M059J (cell line): Measurements from ENCODE around the gene SPATC1L. TPM values are rescaled to one million over a fixed set of nuclear protein-coding genes. Genes with fewer than 3 reads are reported as not detected.
"Not testable (repeated sequence)": the region's sequence is repeated elsewhere in the genome, so short reads cannot be mapped to it uniquely, and the experiment has no call there.

Source experiments
- DNase-seq: peaks from one replicate; pipeline ENCODE4 v3.0.0-alpha.2; 2012; ENCODE audit warnings: low read depth
- total RNA-seq: library from RNA; depleted of rRNA; stranded (reverse); fragments of >200 nt; shearing (Covaris generic); gene quantifications from 2 replicates; pipeline ENCODE4 v1.2.3, GENCODE V29; 2014

SPATC1L gene
- total RNA-seq, 1 experiment from 2014 or later, result 21.6 TPM

DNA sequence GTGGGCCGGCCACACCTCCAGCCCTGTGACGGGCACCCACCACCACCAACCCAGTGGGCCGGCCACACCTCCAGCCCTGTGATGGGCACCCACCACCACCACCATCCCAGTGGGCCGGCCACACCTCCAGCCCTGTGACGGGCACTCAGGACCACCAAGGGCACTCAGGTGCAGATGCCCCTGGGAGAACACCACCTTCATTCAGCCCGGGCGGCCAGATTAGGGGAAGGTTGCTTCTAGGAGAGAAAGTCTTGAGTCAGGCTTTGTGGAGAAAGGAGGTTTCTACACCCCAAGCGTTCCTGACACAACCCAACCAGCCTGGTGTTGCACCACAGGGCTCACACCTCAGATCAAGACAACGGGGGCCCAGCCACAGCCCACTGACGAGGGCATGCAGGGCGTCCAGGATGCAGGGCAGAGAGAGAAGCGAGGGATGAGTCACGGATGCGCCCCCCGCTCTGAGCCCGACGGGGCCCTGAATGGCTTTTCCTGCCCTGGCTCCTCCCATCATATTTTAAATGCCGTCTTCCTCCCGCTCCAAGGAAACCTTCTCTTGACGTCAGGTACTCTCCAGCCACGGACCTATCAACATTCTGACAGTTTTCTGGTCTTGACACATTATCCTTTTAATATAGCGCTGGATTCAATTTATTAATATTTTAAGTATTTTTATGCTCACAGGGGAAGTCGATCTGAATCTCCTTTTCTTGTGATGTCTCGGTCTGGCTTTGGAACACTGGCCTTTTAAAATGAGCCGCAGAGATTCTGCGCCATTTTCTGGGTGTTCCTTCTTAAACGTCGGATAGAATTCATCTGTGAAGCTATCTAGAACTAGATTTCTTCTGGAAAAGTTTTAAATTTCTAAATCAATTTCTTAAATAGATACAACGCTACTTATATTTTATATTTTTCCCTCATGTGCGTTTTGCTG, 631 bp upstream of the SPATC1L start:
- peak; percentile 83 for DNase-seq

DNA sequence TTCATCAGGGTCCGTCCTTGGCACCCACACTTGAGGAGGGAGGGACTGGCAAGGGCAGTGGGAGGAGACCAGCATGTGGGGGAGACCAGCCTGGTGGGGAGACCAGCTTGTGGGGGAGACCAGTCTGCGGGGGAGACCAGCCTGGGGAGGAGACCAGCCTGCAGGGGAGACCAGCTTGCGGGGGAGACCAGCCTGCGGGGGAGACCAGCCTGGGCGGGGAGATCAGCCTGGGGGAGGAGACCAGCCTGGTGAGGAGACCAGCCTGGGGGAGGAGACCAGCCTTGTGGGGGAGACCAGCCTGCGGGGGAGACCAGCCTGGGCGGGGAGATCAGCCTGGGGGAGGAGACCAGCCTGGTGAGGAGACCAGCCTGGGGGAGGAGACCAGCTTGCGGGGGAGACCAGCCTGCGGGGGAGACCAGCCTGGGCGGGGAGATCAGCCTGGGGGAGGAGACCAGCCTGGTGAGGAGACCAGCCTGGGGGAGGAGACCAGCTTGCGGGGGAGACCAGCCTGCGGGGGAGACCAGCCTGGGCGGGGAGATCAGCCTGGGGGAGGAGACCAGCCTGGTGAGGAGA, 836 bp downstream of the SPATC1L start:
- not testable (repeated sequence) for DNase-seq

DNA sequence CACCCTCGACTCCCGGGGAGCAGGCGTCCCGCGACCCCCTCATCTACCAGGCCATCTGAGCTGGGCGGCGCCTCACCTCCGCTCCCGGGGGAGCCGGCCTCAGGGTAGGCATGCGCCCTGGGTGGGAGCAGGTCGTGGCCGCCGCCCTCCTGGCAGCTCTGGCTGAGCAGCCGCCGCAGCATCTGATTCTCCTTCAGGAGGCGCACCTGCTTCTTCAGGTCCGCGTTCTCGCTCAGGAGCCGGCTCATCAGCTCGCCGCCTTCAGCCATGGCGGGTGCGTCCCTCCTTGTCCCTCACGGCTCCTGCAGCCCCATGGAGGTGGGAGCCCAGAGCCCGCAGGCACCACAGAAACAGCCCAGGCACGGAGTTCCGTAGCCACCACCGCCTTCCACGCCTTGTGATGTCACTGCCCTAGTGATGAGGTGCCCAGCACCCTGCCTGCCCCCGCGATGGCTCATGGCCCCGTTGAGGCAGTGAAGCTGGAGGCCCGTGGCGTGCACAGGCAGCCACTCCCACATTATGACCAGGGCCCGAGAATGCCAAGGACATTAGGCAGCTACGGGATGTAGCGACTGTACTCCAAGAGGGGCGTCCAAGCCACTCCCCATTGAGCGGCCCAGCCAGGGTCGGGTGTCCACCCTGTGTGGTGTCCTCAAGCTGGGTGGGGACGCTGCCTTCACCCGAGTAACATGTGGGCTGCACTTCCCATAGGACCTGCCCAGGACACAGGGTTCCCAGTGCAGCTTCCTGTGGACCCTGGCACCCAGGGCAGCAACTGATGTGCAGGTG, 1.5 kb downstream of the SPATC1L start:
- no peak for DNase-seq

DNA sequence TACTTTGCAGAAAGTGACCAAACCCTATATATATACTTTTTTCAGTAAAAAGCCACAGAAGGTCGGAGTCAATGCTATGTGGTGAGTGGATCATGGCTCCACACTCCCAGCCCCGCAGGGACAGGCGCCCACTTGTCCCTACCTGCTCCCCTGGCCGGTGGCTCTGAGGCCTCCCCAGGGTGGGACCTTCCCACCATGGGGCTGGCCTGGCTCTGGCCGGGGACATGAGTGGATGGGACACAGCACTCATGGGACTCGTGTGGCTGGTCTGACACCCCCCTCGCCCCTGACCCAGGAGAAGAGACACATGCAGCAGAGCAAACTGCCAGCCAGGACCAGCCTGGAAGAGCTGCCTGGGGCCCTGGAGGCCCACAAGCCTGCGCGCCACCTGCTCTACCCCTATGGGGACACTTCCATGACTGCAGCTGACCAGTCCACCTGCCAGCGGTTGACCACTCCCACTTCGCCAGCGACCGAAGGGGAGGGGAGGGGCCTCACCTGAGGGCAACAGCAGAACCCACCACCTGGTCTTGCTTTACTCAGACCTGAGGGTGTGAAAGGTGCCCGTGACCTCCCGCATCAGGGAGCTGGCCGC, 2.2 kb downstream of the SPATC1L start:
- no peak for DNase-seq

DNA sequence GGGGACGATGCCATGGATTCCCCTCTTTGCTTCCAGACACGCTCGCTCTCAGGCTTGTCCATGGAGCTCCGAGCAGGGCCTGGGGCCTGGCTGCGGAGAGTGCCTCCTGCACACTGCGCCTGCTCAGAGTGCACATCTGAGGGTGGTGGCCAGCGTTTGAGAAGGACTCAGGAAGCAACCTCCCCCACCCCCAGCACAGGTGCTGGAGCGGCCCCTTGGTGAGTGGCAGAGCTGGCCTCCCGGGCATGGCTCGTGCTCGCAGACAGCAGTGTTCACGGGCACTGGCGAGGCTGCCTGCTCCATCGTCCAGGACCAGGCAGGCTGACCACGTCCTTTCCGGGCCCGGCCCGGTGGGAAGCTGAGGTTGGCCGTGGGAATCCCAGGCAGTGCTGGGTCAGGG, 2.8 kb downstream of the SPATC1L start:
- no peak for DNase-seq

DNA sequence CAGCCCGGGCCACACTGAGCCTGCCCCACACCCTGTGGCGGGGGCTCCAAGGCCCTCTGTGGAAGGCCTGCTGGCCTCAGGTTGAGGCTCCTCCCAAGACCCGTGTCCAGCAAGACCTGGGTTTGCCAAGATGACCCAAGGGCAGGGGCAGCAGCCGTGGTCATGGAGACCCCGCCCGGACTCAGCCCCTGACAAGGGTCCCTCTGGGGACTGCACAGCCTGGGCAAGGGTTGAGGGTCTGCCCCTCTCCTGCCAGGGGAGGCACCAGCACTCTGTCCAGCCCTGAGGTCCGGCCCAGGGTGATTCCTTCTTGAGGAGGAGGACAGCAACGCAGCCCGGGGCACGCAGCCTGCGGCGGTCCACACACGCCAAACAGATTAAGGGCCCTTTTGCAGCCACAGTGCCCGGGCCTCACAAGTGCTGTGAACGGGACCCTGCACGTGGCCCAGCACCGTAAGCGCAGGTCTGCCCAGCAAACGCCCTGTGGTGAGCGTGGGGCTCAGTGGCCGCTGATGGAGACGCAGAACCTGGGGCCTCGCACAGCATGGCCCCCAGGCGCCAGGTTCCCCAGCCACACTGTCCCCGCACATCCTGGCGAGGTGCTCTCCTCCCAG, 3.4 kb downstream of the SPATC1L start:
- no peak for DNase-seq

DNA sequence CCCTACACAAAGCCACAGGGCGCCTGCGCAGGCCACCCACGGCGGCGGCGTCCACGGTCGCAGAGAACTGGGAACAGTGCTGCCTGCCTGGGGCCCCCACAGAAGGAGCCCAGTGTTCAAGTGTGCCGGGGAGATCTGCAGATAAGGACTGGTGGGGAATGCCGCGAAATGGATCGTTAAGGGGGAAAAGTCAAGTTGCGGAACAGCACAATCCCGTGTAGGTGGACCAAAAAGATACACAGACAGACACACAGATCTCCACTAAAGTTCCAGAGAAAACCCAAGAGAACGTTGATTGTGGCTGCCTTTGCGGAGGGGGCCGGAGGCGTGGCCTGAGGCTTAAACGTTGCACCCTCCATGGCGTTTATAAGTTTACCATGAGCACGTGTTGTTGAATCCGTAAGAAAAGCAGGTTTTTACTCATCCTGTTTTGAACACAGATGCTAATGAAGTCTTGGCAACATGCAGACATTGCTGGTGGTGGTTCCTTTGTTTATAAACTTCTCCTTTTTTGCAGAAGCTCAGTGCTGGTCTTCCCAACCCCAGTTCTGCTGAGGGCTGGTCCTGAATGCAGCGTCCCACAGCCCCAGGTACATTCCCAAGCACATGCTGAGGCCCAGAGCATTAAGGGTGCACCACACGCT, 4.1 kb downstream of the SPATC1L start:
- DNase-seq, result no peak

DNA sequence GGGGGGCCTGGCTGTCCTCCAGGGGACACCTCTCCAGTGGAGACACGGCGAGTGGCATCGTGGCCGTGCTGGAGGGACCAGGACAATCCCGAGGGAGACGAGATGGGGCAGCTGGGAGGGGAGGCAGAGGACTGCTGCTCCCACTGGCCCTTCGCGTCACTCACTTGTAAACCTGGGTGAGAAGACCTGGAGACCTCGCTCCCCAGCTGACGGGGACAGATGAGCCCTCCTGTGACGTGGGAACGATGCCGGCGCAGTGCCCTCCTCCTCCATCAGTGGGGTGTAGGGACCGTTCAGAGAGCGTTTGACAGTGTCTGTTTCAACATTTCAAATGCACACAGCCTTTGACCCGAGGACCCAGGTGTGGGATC, 4.6 kb downstream of the SPATC1L start:
- DNase-seq, result no peak

DNA sequence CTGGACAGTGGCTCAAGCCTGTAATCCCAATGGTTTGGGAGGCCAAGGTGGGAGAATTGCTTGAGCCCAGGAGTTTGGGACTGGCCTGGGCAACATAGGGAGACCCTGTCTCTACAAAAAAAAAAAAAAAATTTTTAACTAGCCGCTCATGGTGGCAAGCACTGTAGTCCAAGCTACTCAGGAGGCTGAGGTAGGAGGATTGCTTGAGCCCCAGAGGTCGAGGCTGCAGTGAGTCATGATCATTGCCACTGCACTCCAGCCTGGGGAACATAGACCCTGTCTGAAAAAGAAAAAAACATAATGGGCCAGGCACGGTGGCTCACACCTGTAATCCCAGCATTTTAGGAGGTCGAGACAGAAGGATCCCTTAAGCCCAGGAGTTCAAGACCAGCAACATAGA, 5.3 kb downstream of the SPATC1L start:
- no peak for DNase-seq

DNA sequence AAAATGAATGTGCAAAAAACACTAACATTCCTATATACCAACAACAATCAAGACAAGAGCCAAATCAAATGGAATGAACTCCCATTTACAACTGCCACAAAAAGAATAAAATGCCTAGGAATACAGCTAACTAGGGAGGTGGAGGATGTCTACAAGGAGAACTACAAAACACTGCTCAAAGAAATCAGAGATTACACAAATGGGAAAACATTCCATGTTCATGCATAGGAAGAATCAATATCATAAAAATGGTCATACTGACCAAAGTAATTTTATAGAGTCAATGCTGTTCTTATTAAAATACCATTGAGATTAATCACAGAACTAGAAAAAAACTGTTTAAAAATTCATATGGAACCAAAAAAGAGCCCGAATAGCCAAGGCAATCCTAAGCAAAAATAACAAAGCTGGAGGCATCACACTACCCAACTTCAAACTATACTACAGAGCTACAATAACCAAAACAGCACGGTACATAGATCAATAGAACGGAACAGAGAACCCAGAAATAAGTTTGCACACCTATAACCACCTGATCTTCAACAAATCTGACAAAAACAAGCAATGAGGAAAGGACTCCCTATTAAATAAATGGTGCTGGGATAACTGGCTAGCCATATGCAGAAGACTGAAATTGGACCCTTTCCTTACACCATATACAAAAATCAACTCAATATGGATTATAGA, 7.7 kb downstream of the SPATC1L start:
- DNase-seq, result not testable (repeated sequence)

DNA sequence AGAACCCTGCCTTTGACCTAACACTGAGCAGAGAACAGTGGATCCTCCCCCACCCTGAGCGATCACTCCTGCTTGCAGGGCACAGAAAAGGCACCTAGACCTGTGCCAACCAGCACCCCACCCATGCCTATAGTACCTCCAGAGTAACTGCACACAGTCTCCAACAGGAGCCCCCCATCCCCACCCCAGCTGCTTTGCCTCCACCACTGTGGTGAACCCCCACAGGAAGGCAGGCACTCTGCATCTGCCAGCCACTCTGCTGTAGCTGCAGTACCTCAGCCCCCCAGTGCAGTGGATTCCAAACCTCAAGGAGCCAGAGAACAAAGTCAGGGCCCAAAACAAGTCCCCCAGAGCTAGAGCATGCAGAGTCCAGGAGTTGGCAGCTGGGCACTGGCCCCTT, 10.7 kb downstream of the SPATC1L start:
- no peak for DNase-seq

DNA sequence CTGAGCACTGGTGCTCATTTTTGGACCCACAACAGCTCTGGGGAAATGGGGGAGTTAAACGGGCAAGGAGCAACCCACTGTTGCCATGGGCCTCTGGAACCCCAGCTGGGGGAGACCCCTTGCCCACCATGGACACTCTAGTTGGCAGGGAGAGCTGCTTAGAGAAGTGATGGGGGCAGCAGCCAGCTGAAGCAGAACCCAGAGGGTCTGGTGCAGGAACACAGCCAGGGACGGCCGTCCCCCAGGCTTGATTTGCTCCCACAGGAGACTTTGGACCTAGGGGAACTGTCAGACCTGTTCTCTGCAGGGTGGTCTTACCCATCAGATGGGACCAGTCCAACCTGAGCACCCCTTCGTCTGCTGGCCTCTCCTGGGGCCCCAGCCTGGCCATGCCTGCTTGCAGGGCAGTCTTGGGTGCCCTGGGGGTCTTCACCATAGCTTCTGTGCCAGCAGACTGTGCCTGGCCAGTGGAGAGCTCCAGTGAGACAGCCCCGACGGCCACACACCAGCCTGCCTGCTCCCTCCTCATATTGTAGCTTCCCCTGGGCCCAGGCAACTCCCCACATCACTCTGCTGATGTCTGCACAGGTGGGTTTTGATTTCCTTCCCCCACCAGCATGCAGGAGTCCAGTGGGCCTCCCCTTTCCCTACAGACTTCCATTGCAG, 11.3 kb downstream of the SPATC1L start:
- no peak for DNase-seq

DNA sequence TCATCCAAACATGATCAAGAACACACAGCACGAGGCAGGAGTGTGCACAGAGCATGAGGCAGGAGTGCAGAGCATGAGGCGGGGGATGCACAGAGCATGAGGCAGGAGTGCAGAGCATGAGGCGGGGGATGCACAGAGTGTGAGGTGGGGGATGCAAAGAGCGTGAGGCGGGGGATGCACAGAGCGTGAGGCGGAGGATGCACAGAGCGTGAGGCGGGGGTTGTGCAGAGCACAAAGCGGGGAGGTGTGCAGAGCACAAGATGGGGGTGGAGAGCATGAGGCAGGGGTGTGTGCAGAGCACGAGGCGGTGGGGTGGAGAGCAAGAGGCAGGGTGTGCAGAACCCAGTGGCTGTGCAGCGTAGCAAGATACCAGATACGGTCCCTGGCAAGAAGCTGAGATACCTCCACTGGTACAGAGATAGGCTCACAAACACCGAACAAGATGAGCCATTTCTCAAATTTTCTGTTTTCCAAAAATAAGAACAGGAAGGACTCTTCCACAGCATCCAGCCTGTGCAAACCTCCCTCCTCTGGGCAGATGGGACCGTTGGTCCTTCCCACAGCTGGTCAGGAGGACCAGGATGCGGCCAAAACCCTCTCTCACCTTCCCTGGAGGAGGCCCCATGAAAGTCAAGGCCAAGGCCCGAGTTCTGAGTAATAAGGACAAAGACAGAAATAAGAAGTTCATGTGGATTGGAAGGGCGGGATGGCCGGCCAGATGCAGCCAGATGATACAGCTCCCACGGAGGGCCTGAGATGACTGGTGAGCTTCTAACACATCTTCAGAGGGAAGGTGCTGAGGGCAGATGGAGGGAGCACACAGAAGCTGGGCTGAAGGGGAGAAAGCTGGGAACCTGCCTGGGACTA, 12.0 kb downstream of the SPATC1L start:
- no peak for DNase-seq

DNA sequence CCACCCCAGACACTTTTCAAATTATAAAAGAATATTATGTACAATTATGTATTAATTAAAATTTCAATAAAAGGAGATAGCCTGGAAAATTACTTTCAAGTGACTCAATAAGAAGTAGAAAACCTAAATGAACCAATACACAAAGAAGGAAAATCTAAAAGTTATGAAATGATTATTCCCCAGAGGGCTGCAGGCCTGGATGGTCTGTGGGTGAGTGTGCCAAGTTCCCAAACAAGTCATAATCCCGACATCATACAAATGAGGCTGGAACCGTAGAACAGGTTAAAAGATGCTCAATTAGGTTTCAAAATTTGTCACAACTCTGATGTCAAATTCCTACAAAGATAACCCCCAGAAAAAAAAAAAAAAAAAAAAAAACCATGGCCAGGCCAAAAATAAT, 12.7 kb downstream of the SPATC1L start:
- DNase-seq, result no peak

DNA sequence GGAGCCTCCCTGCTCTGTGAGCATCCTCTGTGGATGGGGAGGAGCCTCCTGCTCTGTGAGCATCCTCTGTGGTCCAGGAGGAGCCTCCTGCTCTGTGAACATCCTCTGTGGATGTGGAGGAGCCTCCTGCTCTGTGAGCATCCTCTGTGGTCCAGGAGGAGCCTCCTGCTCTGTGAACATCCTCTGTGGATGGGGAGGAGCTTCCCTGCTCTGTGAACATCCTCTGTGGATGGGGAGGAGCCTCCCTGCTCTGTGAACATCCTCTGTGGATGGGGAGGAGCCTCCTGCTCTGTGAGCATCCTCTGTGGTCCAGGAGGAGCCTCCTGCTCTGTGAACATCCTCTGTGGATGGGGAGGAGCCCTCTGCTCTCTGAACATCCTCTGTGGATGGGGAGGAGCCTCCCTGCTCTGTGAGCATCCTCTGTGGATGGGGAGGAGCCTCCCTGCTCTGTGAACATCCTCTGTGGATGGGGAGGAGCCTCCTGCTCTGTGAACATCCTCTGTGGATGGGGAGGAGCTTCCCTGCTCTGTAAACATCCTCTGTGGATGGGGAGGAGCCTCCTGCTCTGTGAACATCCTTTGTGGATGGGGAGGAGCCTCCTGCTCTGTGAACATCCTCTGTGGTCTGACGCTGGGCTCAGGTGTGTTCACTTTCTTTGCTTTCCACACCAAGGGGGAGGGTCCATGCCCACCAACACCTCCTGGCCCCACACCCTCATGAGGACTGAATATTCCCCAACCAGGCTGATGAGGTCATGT, 13.6 kb downstream of the SPATC1L start:
- DNase-seq, result not testable (repeated sequence)

DNA sequence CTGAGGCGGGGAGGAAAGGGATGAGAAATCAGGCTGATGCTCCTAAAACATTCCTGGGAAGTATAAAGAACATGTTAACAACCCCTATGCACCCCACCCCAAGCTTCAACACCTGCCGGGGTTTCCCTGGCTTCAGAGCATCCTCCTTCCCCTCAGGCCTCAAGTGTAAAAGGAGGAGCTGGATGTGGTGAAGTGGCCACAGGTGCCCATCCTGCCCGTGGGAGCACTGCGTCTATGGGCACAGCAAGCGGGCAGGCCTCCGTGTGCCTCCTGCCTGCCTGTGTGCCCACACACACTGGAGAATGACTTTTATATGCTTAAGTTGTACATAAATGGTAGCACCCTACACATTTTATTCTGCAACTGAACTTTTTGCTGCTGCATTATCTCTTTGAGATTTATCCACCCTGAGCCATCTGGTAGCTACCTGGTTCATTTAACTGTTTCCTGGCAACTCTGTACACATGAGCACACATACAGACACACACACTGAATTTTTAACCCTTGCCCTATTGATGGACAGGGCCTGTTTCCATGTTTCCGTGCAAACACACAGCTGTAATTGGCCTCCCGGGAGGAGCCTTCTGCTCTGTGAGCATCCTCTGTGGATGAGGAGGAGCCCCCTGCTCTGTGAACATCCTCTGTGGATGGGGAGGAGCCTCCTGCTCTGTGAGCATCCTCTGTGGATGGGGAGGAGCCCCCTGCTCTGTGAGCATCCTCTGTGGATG, 15.4 kb downstream of the SPATC1L start:
- DNase-seq, result peak; percentile 36

DNA sequence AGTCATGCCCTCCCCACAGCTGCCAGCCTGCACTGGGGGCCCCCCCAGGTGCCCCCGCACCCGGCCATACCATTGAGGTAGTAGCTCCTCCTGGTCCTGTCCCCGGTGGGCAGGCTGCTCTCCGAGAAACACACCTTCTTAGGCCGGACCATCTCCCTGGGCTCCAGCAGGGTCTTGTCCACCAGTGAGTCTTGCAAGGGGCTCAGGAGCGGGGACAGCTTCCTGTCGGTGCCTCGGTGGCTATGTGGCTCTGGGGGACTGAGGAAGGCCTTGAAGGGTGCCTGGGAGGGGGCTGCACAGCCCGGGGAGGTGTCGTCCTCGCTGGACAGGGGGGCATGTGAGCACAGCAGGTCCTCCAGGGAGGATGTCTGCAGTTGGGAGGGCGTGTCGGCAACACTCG, 16.0 kb downstream of the SPATC1L start:
- DNase-seq, result no peak

DNA sequence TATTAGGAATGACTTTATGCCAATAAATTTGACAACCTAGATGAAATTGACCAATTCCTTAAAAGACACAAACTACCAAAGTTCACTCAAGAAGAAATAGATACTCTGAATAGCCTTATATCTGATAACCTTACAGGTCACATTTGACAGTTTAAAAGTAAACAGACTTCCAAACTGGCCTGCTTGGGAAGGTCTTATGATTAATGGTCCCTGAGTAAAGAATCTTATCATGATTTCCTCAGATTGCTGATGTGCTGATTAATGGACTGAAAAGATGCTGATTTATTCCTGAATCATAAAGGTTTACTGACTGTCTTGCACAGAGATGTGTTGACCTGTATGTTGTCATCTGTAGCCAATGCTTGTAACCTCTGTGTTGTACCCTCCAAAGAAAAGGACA, 19.2 kb downstream of the SPATC1L start:
- DNase-seq, result peak; percentile 18
